Neural cell (in vitro differentiated cells): Measurements from ENCODE around the gene ENG.

Source experiments
- REST ChIP-seq: IDR thresholded peaks from 2 replicates; pipeline ENCODE4 v1.6.1; 2012; ENCODE audit warnings: borderline replicate concordance
- TF ChIP-seq, protein P1 (sequence below): fragments of 450-650 bp; IDR thresholded peaks from 2 replicates; pipeline ENCODE4 v1.5.1; 2014; ENCODE audit warnings: antibody characterized with exemption, mild to moderate bottlenecking, moderate library complexity; ENCODE audit not compliant: poor library complexity, severe bottlenecking

GRCh38 chr9:127769929-127770582 is 84.4 kb downstream of the ENG start:
- TF ChIP-seq, protein P1, sequence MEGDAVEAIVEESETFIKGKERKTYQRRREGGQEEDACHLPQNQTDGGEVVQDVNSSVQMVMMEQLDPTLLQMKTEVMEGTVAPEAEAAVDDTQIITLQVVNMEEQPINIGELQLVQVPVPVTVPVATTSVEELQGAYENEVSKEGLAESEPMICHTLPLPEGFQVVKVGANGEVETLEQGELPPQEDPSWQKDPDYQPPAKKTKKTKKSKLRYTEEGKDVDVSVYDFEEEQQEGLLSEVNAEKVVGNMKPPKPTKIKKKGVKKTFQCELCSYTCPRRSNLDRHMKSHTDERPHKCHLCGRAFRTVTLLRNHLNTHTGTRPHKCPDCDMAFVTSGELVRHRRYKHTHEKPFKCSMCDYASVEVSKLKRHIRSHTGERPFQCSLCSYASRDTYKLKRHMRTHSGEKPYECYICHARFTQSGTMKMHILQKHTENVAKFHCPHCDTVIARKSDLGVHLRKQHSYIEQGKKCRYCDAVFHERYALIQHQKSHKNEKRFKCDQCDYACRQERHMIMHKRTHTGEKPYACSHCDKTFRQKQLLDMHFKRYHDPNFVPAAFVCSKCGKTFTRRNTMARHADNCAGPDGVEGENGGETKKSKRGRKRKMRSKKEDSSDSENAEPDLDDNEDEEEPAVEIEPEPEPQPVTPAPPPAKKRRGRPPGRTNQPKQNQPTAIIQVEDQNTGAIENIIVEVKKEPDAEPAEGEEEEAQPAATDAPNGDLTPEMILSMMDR: no peak
- TF ChIP-seq REST: no peak
